Natural killer cell treated with Interleukin-12 subunit alpha and Interleukin-12 subunit beta and Interleukin-15 and Interleukin-18, amount 100 ng/mL, for 72 hours (primary cell): ENCODE results near the gene VIM. TPM values are rescaled to one million over a fixed set of nuclear protein-coding genes. Genes with fewer than 3 reads are reported as not detected.
A peak's percentile ranks its signal among the peaks of the same experiment; 100 is the strongest.
"Not testable (repeated sequence)": the region's sequence is repeated elsewhere in the genome, so short reads cannot be mapped to it uniquely, and the experiment has no call there.

Source experiments
- ATAC-seq, 2 donors: fragments of 150-1000 bp; cut with Tn5 transposase in 1 of 2; sonication (Bioruptor Pico), chemical (Tn5 transposase) in 1 of 2; 2 replicates each; pipeline ENCODE4 v1.10.0; 2021
- DNase-seq: peaks from one replicate; pipeline ENCODE4 v3.0.0; 2022; ENCODE audit warnings: low spot score
- H3K27ac Mint-ChIP-seq, 2 donors: 1 replicate in 1 of 2; 2 replicates in 1 of 2; pipeline ENCODE4 v1.8.0; 2022; ENCODE audit warnings: mixed read lengths in 2 of 2, mild to moderate bottlenecking in 1 of 2, moderate library complexity in 1 of 2
- H3K27me3 Mint-ChIP-seq, 2 donors: 1 replicate in 1 of 2; 2 replicates in 1 of 2; pipeline ENCODE4 v1.8.0; 2022; ENCODE audit warnings: mixed read lengths in 2 of 2
- H3K36me3 Mint-ChIP-seq: one replicate; pipeline ENCODE4 v1.8.0; 2022; ENCODE audit warnings: mixed read lengths
- H3K4me1 Mint-ChIP-seq, 2 donors: 1 replicate in 1 of 2; 2 replicates in 1 of 2; pipeline ENCODE4 v1.8.0; 2022; ENCODE audit warnings: low read depth in 2 of 2, mixed read lengths in 2 of 2, mild to moderate bottlenecking in 1 of 2
- H3K4me3 Mint-ChIP-seq: one replicate; pipeline ENCODE4 v1.8.0; 2022; ENCODE audit warnings: mixed read lengths
- H3K9me3 Mint-ChIP-seq: 2 replicates; pipeline ENCODE4 v1.8.0; 2022; ENCODE audit warnings: mixed read lengths
- total RNA-seq, 2 donors: library from RNA; stranded (reverse); gene quantifications; one replicate each; pipeline ENCODE4 v1.2.3, GENCODE V29; 2022

VIM gene
- total RNA-seq, 2 donors from 2014 or later: 587 to 647 TPM

GRCh38 chr10:17240616-17241015 lies 12.6 kb downstream of the VIM start:
- no peak for ATAC-seq
- H3K9me3 Mint-ChIP-seq: no peaks in the 10 kb centered on the region
- H3K27ac Mint-ChIP-seq: peak overlapping the region in 1 of 2 donors; percentile 50
- no peaks in the 10 kb centered on the region for H3K27me3 Mint-ChIP-seq
- no peak overlapping the region for H3K4me3 Mint-ChIP-seq
- peaks cover 13% of the 10 kb centered on the region for H3K36me3 Mint-ChIP-seq
- DNase-seq: no peak
- H3K4me1 Mint-ChIP-seq: peaks cover 6 to 7% of the 10 kb centered on the region in 2 donors

- H3K4me3 Mint-ChIP-seq: no peak overlapping the region
- DNase-seq (no peak), ATAC-seq (no peak)
- H3K27ac Mint-ChIP-seq: no peak overlapping the region
- H3K4me1 Mint-ChIP-seq: no peaks in the 10 kb centered on the region
- H3K36me3 Mint-ChIP-seq: peaks cover 7% of the 10 kb centered on the region
- peaks cover 0 to 5% of the 10 kb centered on the region in 2 donors for H3K27me3 Mint-ChIP-seq
- no peaks in the 10 kb centered on the region for H3K9me3 Mint-ChIP-seq
Measured at GRCh38 chr10:17241611-17242333, 13.7 kb downstream of the VIM start.

- ATAC-seq: no peak
- DNase-seq: no peak
- Mint-ChIP-seq H3K27me3 (peaks cover 0 to 5% of the 10 kb centered on the region in 2 donors), H3K4me3 (no peak overlapping the region), H3K36me3 (peaks cover 6% of the 10 kb centered on the region), H3K9me3 (no peaks in the 10 kb centered on the region), H3K27ac (no peak overlapping the region), H3K4me1 (no peaks in the 10 kb centered on the region)
Measured at GRCh38 chr10:17244700-17245365, 16.8 kb downstream of the VIM start.

- peaks cover 0 to 5% of the 10 kb centered on the region in 2 donors for H3K27me3 Mint-ChIP-seq
- no peak overlapping the region for H3K27ac Mint-ChIP-seq
- DNase-seq: no peak
- ATAC-seq: no peak
- H3K4me3 Mint-ChIP-seq: no peak overlapping the region
- peaks cover 6% of the 10 kb centered on the region for H3K36me3 Mint-ChIP-seq
- no peaks in the 10 kb centered on the region for H3K9me3 Mint-ChIP-seq
- no peaks in the 10 kb centered on the region for H3K4me1 Mint-ChIP-seq
Measured at GRCh38 chr10:17247210-17247609, 19.2 kb downstream of the VIM start.

- ATAC-seq (no peak), DNase-seq (no peak)
- peaks cover 6% of the 10 kb centered on the region for H3K36me3 Mint-ChIP-seq
- H3K4me1 Mint-ChIP-seq: no peaks in the 10 kb centered on the region
- H3K4me3 Mint-ChIP-seq: no peak overlapping the region
- peaks cover 0 to 5% of the 10 kb centered on the region in 2 donors for H3K27me3 Mint-ChIP-seq
- no peak overlapping the region for H3K27ac Mint-ChIP-seq
- no peaks in the 10 kb centered on the region for H3K9me3 Mint-ChIP-seq
Measured at GRCh38 chr10:17248964-17249363, 20.9 kb downstream of the VIM start.

- DNase-seq: no peak
- ATAC-seq: no peak
- Mint-ChIP-seq H3K27me3 (peaks cover 0 to 5% of the 10 kb centered on the region in 2 donors), H3K4me1 (no peaks in the 10 kb centered on the region), H3K36me3 (peaks cover 6% of the 10 kb centered on the region), H3K27ac (no peak overlapping the region), H3K9me3 (no peaks in the 10 kb centered on the region), H3K4me3 (no peak overlapping the region)
Measured at GRCh38 chr10:17249820-17250219, 21.8 kb downstream of the VIM start.

GRCh38 chr10:17250736-17251135 lies 22.7 kb downstream of the VIM start:
- Mint-ChIP-seq H3K4me1 (peaks cover 1 to 4% of the 10 kb centered on the region in 2 donors), H3K9me3 (no peaks in the 10 kb centered on the region), H3K4me3 (no peak overlapping the region), H3K27ac (no peak overlapping the region), H3K27me3 (peaks cover 0 to 5% of the 10 kb centered on the region in 2 donors), H3K36me3 (peaks cover 6% of the 10 kb centered on the region)
- ATAC-seq: no peak
- DNase-seq: no peak

- not testable (repeated sequence) for DNase-seq, ATAC-seq, H3K4me3 Mint-ChIP-seq, H3K27ac Mint-ChIP-seq, H3K27me3 Mint-ChIP-seq, H3K36me3 Mint-ChIP-seq, H3K9me3 Mint-ChIP-seq
- peaks cover 10 to 15% of the 10 kb centered on the region in 2 donors for H3K4me1 Mint-ChIP-seq
Measured at GRCh38 chr10:17254543-17255050, 26.6 kb downstream of the VIM start.

- Mint-ChIP-seq H3K9me3 (no peaks in the 10 kb centered on the region), H3K4me3 (no peak overlapping the region), H3K27ac (no peak overlapping the region), H3K4me1 (peaks cover 10 to 15% of the 10 kb centered on the region in 2 donors), H3K27me3 (peaks cover 0 to 3% of the 10 kb centered on the region in 2 donors), H3K36me3 (no peaks in the 10 kb centered on the region)
- no peak for ATAC-seq
- no peak for DNase-seq
Measured at GRCh38 chr10:17255512-17255911, 27.5 kb downstream of the VIM start.

- Mint-ChIP-seq H3K4me3 (no peak overlapping the region), H3K9me3 (no peaks in the 10 kb centered on the region), H3K36me3 (no peaks in the 10 kb centered on the region), H3K27ac (no peak overlapping the region), H3K27me3 (peaks cover 0 to 3% of the 10 kb centered on the region in 2 donors), H3K4me1 (peaks cover 10 to 15% of the 10 kb centered on the region in 2 donors)
- no peak for DNase-seq
- no peak for ATAC-seq
Measured at GRCh38 chr10:17256051-17256450, 28.0 kb downstream of the VIM start.

- DNase-seq: no peak
- ATAC-seq: no peak
- Mint-ChIP-seq H3K4me3 (no peak overlapping the region), H3K36me3 (peaks cover 2% of the 10 kb centered on the region), H3K27me3 (peaks cover 0 to 3% of the 10 kb centered on the region in 2 donors), H3K27ac (no peak overlapping the region), H3K4me1 (peaks cover 10 to 15% of the 10 kb centered on the region in 2 donors), H3K9me3 (peaks cover under 1% of the 10 kb centered on the region)
Measured at GRCh38 chr10:17256627-17257026, 28.6 kb downstream of the VIM start.

- H3K9me3 Mint-ChIP-seq: peaks cover 4% of the 10 kb centered on the region
- peaks cover 6% of the 10 kb centered on the region for H3K36me3 Mint-ChIP-seq
- peaks cover 10 to 15% of the 10 kb centered on the region in 2 donors for H3K4me1 Mint-ChIP-seq
- ATAC-seq (peak; percentile 78 to 80), DNase-seq (peak; percentile 76)
- H3K27ac Mint-ChIP-seq: peak overlapping the region in 1 of 2 donors; percentile 24
- peak overlapping the region; percentile 45 for H3K4me3 Mint-ChIP-seq
- peaks cover 0 to 3% of the 10 kb centered on the region in 2 donors for H3K27me3 Mint-ChIP-seq
Measured at GRCh38 chr10:17257466-17258321, 29.7 kb downstream of the VIM start.

- DNase-seq (no peak), ATAC-seq (no peak)
- H3K27ac Mint-ChIP-seq: no peak overlapping the region
- peaks cover 11% of the 10 kb centered on the region for H3K9me3 Mint-ChIP-seq
- peaks cover 13% of the 10 kb centered on the region for H3K36me3 Mint-ChIP-seq
- no peak overlapping the region for H3K4me3 Mint-ChIP-seq
- peaks cover 6 to 9% of the 10 kb centered on the region in 2 donors for H3K27me3 Mint-ChIP-seq
- H3K4me1 Mint-ChIP-seq: peaks cover 1 to 2% of the 10 kb centered on the region in 2 donors
Measured at GRCh38 chr10:17262502-17262901, 34.5 kb downstream of the VIM start.
